HG03108 (cell line): ENCODE results near the gene FMO2.
"Not testable (repeated sequence)": the region's sequence is repeated elsewhere in the genome, so short reads cannot be mapped to it uniquely, and the experiment has no call there.

Source experiments
- ATAC-seq: cut with Tn5 transposase; IDR thresholded peaks from one replicate; pipeline ENCODE4 v1.9.1; 2021; ENCODE audit warnings: moderate library complexity; ENCODE audit not compliant: unreplicated experiment

The FMO2 gene

GRCh38 chr1:171219346-171220080 is 34.4 kb downstream of the FMO2 start:
- ATAC-seq: no peak

- ATAC-seq: no peak
These were observed 35.0 kb downstream of the FMO2 start for GRCh38 chr1:171220081-171220420.

GRCh38 chr1:171220581-171221054 is 35.5 kb downstream of the FMO2 start:
- no peak for ATAC-seq

- no peak for ATAC-seq
These were observed 36.8 kb downstream of the FMO2 start for GRCh38 chr1:171221665-171222591.

GRCh38 chr1:171222936-171223335 is 37.8 kb downstream of the FMO2 start:
- ATAC-seq: no peak

- not testable (repeated sequence) for ATAC-seq
These were observed 39.2 kb downstream of the FMO2 start for GRCh38 chr1:171224257-171224656.

GRCh38 chr1:171226747-171227370 is 41.8 kb downstream of the FMO2 start:
- ATAC-seq: no peak

GRCh38 chr1:171231326-171231725 is 46.2 kb downstream of the FMO2 start:
- no peak for ATAC-seq

GRCh38 chr1:171233183-171233582 is 48.1 kb downstream of the FMO2 start:
- ATAC-seq: no peak

- ATAC-seq: not testable (repeated sequence)
These were observed 51.1 kb downstream of the FMO2 start for GRCh38 chr1:171236231-171236630.

GRCh38 chr1:171243878-171244277 is 58.8 kb downstream of the FMO2 start:
- no peak for ATAC-seq

- ATAC-seq: peak; percentile 73
These were observed 60.5 kb downstream of the FMO2 start for GRCh38 chr1:171245458-171246064.

- ATAC-seq: no peak
These were observed 62.4 kb downstream of the FMO2 start for GRCh38 chr1:171247501-171247900.

- no peak for ATAC-seq
These were observed 63.2 kb downstream of the FMO2 start, which contains the start of gene FMO1 for GRCh38 chr1:171248302-171248701. FMO1 (plus strand) TSS chr1:171248494; CDS start chr1:171258088, 9,594 bp downstream.

GRCh38 chr1:171248841-171249240 is 63.7 kb downstream of the FMO2 start:
- ATAC-seq: no peak

- ATAC-seq: no peak
These were observed 65.2 kb downstream of the FMO2 start for GRCh38 chr1:171250263-171250662.

GRCh38 chr1:171251042-171251951 is 66.2 kb downstream of the FMO2 start:
- peak; percentile 47 for ATAC-seq

GRCh38 chr1:171251952-171252300 is 66.8 kb downstream of the FMO2 start:
- ATAC-seq: no peak

GRCh38 chr1:171252482-171252881 is 67.4 kb downstream of the FMO2 start:
- peak; percentile 95 for ATAC-seq

GRCh38 chr1:171254859-171255258 is 69.8 kb downstream of the FMO2 start:
- ATAC-seq: no peak
